ENCODE measurements around the gene PA2G4. TPM values are rescaled to one million over a fixed set of nuclear protein-coding genes. Genes with fewer than 3 reads are reported as not detected.

Gene PA2G4
- total and polyA plus RNA-seq, 11 donors: 62.4 to 187 (median 72.4) TPM

DNA sequence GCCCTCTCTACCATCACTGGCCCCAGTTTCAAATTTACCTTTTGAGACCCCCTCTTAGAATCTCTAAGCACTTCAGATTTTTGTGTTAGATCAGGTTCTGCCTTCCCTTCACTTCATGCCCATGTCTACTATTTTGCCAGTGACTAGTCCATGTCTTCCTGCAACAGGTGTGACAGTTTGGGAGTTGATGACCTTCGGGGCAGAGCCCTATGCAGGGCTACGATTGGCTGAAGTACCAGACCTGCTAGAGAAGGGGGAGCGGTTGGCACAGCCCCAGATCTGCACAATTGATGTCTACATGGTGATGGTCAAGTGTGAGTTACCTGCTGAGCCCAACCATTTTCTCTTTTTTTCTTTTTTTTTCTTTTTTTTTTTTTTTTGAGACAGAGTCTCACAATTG, 5.8 kb upstream of the PA2G4 start:
- Histone ChIP-seq H3K36me3 (no peaks in the 10 kb centered on the region), H3K27ac (no peak overlapping the region), H3K4me1 (peaks cover 0 to 15% (median 5%) of the 10 kb centered on the region in 12 donors), H3K27me3 (peaks cover 0 to 5% (median 0%) of the 10 kb centered on the region in 9 donors), H3K9me3 (no peaks in the 10 kb centered on the region), H3K4me3 (no peak overlapping the region)
- ATAC-seq: no peak
- intact Hi-C loops (cut with DNase I): loop anchor here in 1 of 10 donors (5.0 kb wide), 1 partner anchor 51 kb away; no protein-coding TSS in a partner anchor
- no peak for DNase-seq
- TF ChIP-seq POLR2A (IDR thresholded peaks at IDR 0.05): no peak
- TF ChIP-seq, protein P1, sequence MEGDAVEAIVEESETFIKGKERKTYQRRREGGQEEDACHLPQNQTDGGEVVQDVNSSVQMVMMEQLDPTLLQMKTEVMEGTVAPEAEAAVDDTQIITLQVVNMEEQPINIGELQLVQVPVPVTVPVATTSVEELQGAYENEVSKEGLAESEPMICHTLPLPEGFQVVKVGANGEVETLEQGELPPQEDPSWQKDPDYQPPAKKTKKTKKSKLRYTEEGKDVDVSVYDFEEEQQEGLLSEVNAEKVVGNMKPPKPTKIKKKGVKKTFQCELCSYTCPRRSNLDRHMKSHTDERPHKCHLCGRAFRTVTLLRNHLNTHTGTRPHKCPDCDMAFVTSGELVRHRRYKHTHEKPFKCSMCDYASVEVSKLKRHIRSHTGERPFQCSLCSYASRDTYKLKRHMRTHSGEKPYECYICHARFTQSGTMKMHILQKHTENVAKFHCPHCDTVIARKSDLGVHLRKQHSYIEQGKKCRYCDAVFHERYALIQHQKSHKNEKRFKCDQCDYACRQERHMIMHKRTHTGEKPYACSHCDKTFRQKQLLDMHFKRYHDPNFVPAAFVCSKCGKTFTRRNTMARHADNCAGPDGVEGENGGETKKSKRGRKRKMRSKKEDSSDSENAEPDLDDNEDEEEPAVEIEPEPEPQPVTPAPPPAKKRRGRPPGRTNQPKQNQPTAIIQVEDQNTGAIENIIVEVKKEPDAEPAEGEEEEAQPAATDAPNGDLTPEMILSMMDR (IDR thresholded peaks at IDR 0.05): no peak
- WGBS, 4 donors: 80 to 90% (median 87%) methylated on average over 3 of the region's 3 CpGs

DNA sequence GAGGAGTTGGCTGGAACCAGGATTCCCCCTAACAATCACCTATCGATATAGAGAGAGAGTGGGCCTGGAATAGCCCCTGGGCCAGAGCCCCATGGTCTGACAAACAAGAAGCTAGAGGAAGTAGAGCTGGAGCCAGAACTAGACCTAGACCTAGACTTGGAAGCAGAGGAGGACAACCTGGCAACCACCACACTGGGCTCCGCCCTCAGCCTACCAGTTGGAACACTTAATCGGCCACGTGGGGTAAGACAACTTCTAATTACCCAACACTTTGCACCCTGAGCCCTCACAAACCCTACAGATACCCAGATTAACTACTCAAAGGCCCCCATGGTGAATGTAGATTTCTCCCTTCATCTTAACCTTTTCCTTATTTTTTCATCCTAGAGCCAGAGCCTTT, 4.6 kb upstream of the PA2G4 start:
- ATAC-seq (no peak), DNase-seq (no peak)
- Histone ChIP-seq H3K27me3 (peaks cover 0 to 5% (median 0%) of the 10 kb centered on the region in 9 donors), H3K4me3 (no peak overlapping the region), H3K27ac (no peak overlapping the region), H3K4me1 (peaks cover 0 to 17% (median 7%) of the 10 kb centered on the region in 12 donors), H3K36me3 (no peaks in the 10 kb centered on the region), H3K9me3 (no peaks in the 10 kb centered on the region)
- no peak for TF ChIP-seq POLR2A (IDR thresholded peaks at IDR 0.05)
- TF ChIP-seq, protein P1 (IDR thresholded peaks at IDR 0.05): no peak
- intact Hi-C loops (cut with DNase I): loop anchor here in 5 of 10 donors (5.0 to 10.0 kb wide), 5 partner anchors 52 to 365 kb away; partner anchors contain the start of gene RPS26 (in 1 of the 5)
- 90 to 95% (median 91%) methylated on average over 4 of the region's 4 CpGs for WGBS, 4 donors

DNA sequence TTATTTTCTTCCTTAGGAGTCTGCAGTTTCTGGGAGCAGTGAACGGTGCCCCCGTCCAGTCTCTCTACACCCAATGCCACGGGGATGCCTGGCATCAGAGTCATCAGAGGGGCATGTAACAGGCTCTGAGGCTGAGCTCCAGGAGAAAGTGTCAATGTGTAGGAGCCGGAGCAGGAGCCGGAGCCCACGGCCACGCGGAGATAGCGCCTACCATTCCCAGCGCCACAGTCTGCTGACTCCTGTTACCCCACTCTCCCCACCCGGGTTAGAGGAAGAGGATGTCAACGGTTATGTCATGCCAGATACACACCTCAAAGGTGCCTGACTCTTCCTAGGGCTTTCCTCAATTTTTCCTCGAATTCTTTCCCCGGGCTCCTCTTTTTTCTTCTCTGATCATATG, 3.3 kb upstream of the PA2G4 start:
- no peak overlapping the region for H3K27ac ChIP-seq
- no peaks in the 10 kb centered on the region for H3K9me3 ChIP-seq
- peaks cover 0 to 27% (median 17%) of the 10 kb centered on the region in 12 donors for H3K4me1 ChIP-seq
- no peak for DNase-seq
- TF ChIP-seq POLR2A (IDR thresholded peaks at IDR 0.05): no peak
- TF ChIP-seq, protein P1 (IDR thresholded peaks at IDR 0.05): no peak
- ATAC-seq: no peak
- no peaks in the 10 kb centered on the region for H3K27me3 ChIP-seq
- no peak overlapping the region for H3K4me3 ChIP-seq
- H3K36me3 ChIP-seq: peaks cover 0 to 1% (median 0%) of the 10 kb centered on the region in 9 donors
- 83 to 88% (median 85%) methylated on average over 14 of the region's 14 CpGs for WGBS, 4 donors
- intact Hi-C loops (cut with DNase I): loop anchor here in 4 of 10 donors (5.0 to 10.0 kb wide), 5 partner anchors 54 to 366 kb away; partner anchors contain the start of gene RPS26 (in 1 of the 4)

DNA sequence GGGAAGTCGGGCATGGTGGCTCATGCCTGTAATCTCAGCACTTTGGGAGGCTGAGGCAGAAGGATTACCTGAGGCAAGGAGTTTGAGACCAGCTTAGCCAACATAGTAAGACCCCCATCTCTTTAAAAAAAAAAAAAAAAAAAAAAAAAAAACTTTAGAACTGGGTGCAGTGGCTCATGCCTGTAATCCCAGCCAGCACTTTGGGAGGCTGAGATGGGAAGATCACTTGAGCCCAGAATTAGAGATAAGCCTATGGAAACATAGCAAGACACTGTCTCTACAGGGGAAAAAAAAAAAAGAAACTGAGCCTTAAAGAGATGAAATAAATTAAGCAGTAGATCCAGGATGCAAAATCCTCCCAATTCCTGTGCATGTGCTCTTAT, 1.7 kb upstream of the PA2G4 start:
- DNase-seq: no peak
- intact Hi-C loops (cut with DNase I): loop anchor here in 4 of 10 donors (5.0 to 10.0 kb wide), 5 partner anchors 55 to 368 kb away; partner anchors contain the start of gene RPS26 (in 1 of the 4)
- peaks cover 0 to 17% (median 13%) of the 10 kb centered on the region in 9 donors for H3K36me3 ChIP-seq
- TF ChIP-seq, protein P1 (IDR thresholded peaks at IDR 0.05): no peak
- WGBS, 4 donors: 64 to 82% (median 74%) methylated on average over 1 of the region's 1 CpG
- H3K9me3 ChIP-seq: no peaks in the 10 kb centered on the region
- peak overlapping the region in 1 of 12 donors; percentile 93 for H3K4me3 ChIP-seq
- H3K27me3 ChIP-seq: no peaks in the 10 kb centered on the region
- peak overlapping the region in 1 of 12 donors; percentile 92 for H3K27ac ChIP-seq
- H3K4me1 ChIP-seq: peaks cover 0 to 37% (median 22%) of the 10 kb centered on the region in 12 donors
- no peak for ATAC-seq

Measured in heart left ventricle (tissue), 16 donors.